Measurements from ENCODE around the gene MVB12B. TPM values are rescaled to one million over a fixed set of nuclear protein-coding genes. Genes with fewer than 3 reads are reported as not detected.

The MVB12B gene
- total and polyA plus RNA-seq, 2 of the 13 experiments (the other 11 are each of a cell fraction or from before 2014, with no cell fraction given) = 12.1 to 30.1 TPM

DNA sequence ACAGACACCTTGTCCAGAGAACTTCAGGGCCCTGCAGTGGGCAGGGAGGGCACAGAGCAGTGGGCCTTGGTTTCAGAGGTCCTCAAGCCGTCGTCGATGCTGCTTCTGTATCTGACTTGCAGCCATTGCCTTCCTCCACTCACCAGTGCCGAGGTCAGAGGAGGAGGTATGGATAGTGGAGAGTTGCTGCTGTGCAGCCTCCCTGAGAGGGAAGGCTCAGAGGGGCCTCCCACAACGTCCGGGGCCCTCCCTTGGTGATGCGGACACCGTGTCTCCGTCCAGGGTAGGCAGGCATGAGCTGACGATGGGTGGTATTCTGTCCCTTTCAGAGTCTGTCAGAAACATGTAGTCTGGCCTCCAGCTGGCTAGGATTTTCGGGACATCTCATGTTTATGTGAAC is 73.9 kb downstream of the MVB12B start:
- no TSS peak for BruUV-seq (replicated peaks)
- H3K9ac ChIP-seq (ENCODE audit: insufficient read depth, low read depth, low read length) = no peak overlapping the region
- CTCF ChIA-PET (ENCODE audit: low intra/inter-chr PET ratio, low total read pairs) = no interaction called here

More for the DNA sequence above, 73.9 kb downstream of the MVB12B start:
- peaks cover 7% of the 10 kb centered on the region; the same call in 1 of the 2 replicates for H3K4me1 ChIP-seq (ENCODE audit: insufficient read depth, low read length)
- in situ Hi-C loops (cut with HindIII; ENCODE audit: extremely low pct_ligation_motif_present, low pct_unique_long_range_greater_than_20kb) (no loop called here), intact Hi-C loops (cut with micrococcal nuclease; ENCODE audit: unreplicated experiment) (no loop called here)
- 0 out of 2 replicates have a peak, but pooled peaks cover 3% of the 10 kb centered on the region for H4K20me1 ChIP-seq (ENCODE audit: insufficient read depth, low read length)
- TF ChIP-seq ZNF367 (CRISPR knock-in tag; IDR thresholded peaks at IDR 0.05; ENCODE audit: borderline replicate concordance) (no peak), ZNF552 (CRISPR knock-in tag; IDR thresholded peaks at IDR 0.05; ENCODE audit: borderline replicate concordance) (no peak), ESRRA (CRISPR knock-in tag; IDR thresholded peaks at IDR 0.05; ENCODE audit: low read depth) (no peak), REL (CRISPR knock-in tag; conservative IDR thresholded peaks at IDR 0.05) (no peak), HDAC6 (IDR thresholded peaks at IDR 0.05; ENCODE audit: low read depth, low read length) (no peak), ATAD3A (CRISPR knock-in tag; IDR thresholded peaks at IDR 0.05) (no peak), ATF7-NPFF (CRISPR knock-in tag; IDR thresholded peaks at IDR 0.05; ENCODE audit: low read depth) (no peak)
- TF ChIP-seq, protein P1, sequence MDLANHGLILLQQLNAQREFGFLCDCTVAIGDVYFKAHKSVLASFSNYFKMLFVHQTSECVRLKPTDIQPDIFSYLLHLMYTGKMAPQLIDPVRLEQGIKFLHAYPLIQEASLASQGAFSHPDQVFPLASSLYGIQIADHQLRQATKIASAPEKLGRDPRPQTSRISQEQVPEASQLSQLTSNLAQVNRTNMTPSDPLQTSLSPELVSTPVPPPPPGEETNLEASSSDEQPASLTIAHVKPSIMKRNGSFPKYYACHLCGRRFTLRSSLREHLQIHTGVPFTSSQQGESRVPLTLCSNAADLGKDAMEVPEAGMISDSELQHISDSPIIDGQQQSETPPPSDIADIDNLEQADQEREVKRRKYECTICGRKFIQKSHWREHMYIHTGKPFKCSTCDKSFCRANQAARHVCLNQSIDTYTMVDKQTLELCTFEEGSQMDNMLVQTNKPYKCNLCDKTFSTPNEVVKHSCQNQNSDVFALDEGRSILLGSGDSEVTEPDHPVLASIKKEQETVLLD (CRISPR knock-in tag; IDR thresholded peaks at IDR 0.05; ENCODE audit: low read depth) = no peak
- TF ChIP-seq, protein P2, sequence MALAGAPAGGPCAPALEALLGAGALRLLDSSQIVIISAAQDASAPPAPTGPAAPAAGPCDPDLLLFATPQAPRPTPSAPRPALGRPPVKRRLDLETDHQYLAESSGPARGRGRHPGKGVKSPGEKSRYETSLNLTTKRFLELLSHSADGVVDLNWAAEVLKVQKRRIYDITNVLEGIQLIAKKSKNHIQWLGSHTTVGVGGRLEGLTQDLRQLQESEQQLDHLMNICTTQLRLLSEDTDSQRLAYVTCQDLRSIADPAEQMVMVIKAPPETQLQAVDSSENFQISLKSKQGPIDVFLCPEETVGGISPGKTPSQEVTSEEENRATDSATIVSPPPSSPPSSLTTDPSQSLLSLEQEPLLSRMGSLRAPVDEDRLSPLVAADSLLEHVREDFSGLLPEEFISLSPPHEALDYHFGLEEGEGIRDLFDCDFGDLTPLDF (CRISPR knock-in tag; IDR thresholded peaks at IDR 0.05) = no peak
- TF ChIP-seq, protein P3, sequence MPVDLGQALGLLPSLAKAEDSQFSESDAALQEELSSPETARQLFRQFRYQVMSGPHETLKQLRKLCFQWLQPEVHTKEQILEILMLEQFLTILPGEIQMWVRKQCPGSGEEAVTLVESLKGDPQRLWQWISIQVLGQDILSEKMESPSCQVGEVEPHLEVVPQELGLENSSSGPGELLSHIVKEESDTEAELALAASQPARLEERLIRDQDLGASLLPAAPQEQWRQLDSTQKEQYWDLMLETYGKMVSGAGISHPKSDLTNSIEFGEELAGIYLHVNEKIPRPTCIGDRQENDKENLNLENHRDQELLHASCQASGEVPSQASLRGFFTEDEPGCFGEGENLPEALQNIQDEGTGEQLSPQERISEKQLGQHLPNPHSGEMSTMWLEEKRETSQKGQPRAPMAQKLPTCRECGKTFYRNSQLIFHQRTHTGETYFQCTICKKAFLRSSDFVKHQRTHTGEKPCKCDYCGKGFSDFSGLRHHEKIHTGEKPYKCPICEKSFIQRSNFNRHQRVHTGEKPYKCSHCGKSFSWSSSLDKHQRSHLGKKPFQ (CRISPR knock-in tag; IDR thresholded peaks at IDR 0.05; ENCODE audit: insufficient replicate concordance) = no peak
- TF ChIP-seq, protein P4, sequence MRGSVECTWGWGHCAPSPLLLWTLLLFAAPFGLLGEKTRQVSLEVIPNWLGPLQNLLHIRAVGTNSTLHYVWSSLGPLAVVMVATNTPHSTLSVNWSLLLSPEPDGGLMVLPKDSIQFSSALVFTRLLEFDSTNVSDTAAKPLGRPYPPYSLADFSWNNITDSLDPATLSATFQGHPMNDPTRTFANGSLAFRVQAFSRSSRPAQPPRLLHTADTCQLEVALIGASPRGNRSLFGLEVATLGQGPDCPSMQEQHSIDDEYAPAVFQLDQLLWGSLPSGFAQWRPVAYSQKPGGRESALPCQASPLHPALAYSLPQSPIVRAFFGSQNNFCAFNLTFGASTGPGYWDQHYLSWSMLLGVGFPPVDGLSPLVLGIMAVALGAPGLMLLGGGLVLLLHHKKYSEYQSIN (CRISPR knock-in tag; IDR thresholded peaks at IDR 0.05; ENCODE audit: borderline replicate concordance) = no peak
- DNase-seq (ENCODE audit: low spot score) = no peak
- no peak for FAIRE-seq
- no peak overlapping the region for H3K27ac ChIP-seq (ENCODE audit: extremely low read length, insufficient read depth, low read length)
- POLR2A ChIA-PET = no interaction called here
- H3K79me2 ChIP-seq (ENCODE audit: insufficient read depth, low read length) = no peaks in the 10 kb centered on the region
- no peak overlapping the region for H3K4me2 ChIP-seq (ENCODE audit: low read depth, low read length)
- no peak for ATAC-seq
- no peaks in the 10 kb centered on the region for H3K27me3 ChIP-seq (ENCODE audit: control insufficient read depth in 1 of 2, insufficient read depth in 2 of 2, low read length in 2 of 2)
- H3K9me3 ChIP-seq (ENCODE audit: low read length) = no peaks in the 10 kb centered on the region
- H3K4me3 ChIP-seq (replicated peaks in 1 of 3; ENCODE audit: insufficient read depth in 1 of 3, low read depth in 2 of 3, low read length in 3 of 3) = no peak overlapping the region
- no peak overlapping the region for H2AFZ ChIP-seq (ENCODE audit: low read length)
- H3K36me3 ChIP-seq (replicated peaks in 1 of 2; ENCODE audit: control insufficient read depth in 1 of 2, insufficient read depth in 2 of 2, low read length in 2 of 2) = peaks cover 19 to 68% of the 10 kb centered on the region in 2 experiments; a peak in 4 of 5 replicates
- 98% methylated on average over 8 of the region's 11 CpGs for WGBS (ENCODE audit: low lambda C conversion rate)
